NCI-H748 (cell line): Measurements from ENCODE around the gene CAPG.
"Not testable (repeated sequence)": the region's sequence is repeated elsewhere in the genome, so short reads cannot be mapped to it uniquely, and the experiment has no call there.

Experiments
- DNase-seq: peaks from one replicate; lab custom pipeline; 2025; ENCODE audit not compliant: unreplicated experiment; lab: John Stamatoyannopoulos, UW

The CAPG gene, protein sequence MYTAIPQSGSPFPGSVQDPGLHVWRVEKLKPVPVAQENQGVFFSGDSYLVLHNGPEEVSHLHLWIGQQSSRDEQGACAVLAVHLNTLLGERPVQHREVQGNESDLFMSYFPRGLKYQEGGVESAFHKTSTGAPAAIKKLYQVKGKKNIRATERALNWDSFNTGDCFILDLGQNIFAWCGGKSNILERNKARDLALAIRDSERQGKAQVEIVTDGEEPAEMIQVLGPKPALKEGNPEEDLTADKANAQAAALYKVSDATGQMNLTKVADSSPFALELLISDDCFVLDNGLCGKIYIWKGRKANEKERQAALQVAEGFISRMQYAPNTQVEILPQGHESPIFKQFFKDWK

DNA sequence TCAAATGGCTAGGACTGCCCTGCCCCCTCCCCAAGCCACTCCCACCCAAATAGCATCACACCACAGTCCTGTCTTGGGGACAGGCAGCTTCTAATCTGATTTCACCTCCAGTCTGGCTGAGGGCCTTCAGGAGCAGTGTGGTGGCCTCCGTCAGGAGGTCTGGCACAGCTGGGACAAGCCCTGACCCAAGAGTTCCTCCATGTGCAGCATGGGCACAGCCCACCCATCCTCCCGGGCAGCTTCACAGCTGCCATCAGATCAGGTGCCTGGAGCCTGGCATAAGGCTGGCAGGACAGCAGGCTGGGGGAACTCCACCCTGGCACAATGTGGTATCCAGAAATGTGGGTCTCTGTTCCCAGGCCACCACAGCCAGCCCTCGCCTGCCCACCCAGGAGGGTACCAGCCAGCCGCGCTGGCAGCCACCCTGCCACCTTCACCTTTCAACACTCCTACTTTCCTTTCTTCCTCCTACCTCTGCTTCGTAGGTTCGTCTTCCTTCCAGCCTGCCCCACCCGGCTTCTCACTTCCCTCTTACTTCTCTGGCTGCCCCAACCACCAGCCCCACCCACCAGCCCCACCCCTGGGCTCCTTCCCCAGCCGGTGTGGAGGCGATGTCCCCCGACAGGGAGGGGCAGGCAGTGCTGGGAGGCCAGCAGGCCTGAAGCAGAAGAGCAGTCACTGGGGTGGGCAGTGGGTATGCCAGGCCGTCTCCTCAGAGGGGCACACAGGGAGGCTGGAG is at the start of gene CAPG:
Gene CAPG, minus strand, starts transcription at position 522 of the 739 bp plus-strand sequence. CDS start 8,221 bp downstream, outside the sequence.
- DNase-seq, result no peak

DNA sequence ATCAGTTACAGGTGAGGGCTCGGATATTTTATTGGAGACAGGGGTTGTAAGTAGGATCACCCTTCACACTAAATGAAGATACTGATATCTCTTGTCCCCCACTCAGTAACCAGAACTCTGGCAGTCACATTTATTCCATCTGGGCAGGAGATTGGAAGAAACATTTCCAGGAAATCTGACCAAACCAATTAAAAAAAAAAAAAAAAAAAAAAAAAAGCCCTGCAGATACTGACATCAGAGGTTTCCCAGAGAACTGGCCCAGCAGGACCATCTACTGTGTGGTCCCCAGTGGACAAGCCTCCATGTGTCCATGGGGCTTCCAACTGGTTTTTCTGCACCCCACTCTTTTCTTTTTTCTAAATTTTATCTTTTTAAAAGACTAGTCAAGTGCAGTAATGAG is 49.6 kb upstream of the CAPG start:
- no peak for DNase-seq

DNA sequence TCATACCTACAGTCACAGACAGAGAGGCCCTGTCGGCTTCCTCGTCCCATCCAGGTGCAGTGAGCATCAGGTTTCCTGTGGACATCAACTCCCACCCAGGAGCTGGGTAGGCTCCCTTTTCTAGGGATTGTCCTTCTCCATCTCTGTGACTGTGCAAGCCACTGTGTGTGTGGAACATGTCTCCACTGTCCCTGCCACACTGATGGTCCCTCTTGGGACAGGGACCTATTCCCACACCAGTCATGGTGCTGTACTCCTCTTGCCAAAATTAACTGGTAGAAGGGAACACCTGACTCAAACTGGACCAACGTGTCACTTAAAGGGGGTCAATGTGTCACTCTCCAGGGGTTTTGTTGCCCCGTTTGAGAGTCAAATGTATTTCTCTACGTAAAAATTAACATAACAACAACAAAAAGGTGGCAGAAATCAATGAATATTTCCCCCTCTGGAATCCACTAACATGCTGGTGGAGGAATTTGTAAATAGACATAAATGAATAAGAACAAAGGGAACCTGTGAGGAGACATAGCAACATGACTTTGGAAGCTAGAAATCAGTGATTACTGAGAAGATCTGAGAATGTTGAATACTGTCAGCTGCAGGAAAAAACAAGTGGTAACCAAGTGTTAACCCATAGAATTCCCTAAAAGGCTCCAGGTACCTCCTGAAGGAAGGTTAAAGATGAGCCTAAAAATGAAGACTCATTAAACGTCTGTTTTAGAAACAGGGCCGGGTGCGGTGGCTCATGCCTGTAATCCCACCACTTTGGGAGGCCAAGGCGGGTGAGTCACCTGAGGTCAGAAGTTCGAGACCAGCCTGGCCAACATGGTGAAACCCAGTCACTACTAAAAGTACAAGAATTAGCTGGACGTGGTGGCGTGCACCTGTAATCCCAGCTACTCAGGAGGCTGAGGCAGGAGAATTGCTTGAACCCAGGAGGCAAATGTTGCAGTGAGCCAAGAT is 48.7 kb upstream of the CAPG start:
- DNase-seq, result no peak

DNA sequence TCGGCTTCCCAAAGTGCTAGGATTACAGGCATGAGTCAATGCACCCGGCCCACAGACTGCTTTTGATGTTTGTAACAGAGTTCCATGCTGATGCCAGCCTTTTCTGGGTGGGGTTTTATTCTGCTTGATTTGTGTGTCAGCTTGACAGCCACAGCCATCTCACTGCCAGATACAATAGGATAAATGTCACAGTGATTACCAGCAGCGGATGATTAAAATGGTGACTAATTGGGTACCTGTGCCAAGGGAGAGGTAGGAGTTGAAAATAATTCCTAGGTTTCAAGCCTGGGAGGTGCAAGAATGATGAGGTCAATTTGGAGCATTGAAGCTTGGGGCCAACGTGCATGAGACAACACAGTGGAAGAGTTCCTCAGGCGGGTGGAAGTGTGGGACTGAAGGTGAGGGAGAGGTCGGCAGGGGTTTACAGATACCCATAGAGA is 47.7 kb upstream of the CAPG start:
- DNase-seq, result peak; percentile 1

DNA sequence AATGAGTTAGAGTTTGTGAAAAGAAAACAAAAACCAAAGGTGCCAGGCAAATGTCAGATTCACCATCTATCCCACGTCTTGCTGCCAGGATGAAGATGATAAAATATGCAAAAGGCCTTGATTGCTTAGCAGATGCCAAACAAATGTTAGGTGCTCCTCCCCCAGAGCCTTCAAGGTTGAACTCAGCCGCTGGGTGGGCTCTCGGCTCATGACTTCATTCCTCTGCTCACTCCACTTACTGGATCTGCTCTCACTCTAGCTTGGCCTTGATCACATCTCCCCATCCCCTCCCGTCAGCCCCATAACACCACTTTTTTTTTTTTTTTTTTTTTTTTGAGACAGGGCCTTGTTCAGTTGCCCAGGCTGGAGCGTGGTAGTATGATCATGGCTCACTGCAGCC is 46.9 kb upstream of the CAPG start:
- DNase-seq, result no peak

DNA sequence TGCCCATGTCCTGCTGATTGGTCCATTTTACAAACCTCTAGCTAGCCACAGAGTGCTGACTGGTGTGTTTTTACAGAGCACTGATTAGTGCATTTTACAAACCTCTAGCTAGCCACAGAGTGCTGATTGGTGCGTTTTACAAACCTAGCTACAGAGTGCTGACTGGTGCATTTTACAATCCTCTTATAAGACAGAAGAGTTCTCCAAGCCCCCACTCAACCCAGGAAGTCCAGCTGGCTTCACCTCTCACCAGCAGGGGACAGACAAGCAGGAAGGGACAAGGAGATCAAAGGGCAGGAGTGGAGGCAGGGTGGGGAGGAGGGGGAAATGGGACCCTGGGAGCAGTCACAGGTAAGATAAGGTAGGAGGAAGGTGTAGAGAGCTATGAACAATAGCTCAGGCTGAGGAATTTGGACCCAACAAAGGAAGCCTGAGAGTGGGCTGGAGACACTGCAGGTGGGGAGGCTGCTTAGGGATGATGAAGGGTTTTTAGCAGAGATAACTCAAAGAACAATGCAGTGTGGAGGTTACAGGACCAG is 45.5 kb upstream of the CAPG start:
- no peak for DNase-seq

DNA sequence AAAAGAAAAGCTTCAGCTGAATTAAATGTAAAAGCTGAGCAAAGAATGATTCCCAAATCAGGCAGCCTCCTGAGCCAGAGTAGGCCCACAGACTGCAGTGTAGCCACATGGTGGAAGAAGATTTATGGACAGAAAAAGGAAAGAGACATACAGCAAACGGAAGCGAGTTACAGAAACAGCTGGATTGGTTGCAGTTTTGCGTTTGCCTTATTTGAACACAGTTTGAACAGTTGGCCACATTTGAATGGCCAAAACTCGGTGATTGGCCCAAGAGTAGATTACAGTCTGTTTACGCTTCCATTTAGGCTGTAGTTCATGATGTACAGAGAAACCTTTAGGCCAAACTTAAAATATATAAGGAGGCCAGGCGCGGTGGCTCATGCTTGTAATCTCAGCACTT is 43.4 kb upstream of the CAPG start:
- no peak for DNase-seq

DNA sequence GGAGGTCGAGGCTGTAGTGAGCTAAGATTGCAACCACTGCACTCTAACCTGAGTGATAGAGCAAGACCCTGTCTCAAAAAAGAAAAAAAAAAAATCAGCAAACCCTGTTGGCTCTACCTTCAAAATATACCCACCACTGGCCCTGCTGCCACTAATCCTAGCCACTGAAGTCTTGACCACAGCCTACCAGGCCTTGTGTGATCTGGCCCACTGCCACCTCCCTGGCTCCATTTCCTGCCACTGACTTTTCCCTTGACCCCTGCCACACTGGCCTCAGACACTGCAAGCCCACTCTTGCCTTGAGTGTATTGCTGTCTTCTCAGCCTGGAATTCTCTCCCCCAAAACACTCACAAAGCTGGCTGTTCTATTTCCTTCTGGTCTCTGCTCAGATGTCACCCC is 42.1 kb upstream of the CAPG start:
- DNase-seq, result no peak

DNA sequence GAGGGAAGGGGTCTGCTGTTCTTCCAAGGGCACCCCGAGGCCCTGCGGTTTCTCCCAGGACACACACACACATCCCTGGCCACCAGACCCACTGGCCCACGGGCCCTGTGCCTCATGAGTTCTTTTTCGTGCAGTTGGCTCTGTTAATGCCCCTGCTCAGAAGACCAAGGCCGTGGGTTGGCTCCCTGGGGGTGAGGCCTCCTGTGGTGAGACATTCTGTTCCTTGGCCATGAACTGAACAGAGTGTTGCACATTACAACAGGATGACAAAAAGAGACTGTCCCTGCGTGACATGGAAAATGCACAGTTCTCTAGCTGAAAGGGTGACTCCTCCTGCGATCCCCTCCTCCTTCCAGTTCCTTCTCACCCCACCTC is 39.0 kb upstream of the CAPG start:
- DNase-seq, result no peak

DNA sequence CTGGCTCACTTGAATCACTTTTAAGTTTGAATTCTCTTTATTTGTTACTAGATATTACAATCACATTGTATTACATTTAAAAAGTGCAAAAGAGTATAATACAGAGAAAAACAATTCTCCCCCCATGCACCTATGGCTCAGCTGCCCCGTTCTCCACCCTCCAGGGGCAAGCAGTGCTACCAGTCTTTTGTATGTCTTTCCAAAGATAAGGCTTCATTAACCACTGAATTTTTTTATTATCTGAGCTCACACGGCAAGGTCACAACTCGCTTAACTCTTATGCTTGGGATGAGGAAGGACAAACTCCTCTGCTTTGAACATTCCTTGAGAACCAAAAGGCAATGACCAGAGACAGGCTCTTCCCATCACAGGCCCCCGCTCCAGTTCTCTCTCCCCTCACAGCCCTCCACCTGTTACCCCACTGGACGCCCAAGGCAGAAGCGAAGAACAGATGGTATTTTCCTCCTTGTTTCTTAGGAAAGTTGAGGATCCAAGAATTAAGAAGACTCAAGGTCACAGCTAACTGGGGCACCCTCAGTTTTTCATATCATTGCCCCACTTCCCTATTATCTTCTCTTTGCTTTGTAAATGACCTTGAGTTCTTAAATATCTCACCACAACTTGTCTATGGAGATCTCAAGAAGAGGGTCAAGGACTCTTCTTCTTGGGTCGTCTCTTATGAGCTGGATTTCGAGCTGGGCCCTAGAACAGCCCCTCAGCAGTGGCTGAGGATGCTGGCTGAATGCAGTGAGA is 38.5 kb upstream of the CAPG start:
- DNase-seq, result no peak

DNA sequence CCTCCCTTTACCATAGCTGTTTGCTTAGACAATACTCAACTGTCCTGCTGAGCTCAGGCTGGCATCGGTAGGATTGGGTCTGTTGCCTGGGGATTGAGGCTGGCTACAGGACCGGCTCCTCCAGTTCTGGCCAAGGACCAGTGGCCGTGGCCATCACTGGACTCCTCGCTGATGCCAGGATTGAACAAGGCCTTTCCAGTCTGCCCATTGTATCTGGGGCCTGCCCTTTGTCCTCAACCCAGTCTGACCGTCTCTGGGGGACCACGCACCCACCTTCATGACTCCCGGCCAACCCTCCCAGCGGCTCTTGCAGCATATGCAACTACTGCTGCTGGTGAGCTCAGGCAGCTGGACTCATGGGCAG is 37.0 kb upstream of the CAPG start:
- no peak for DNase-seq

DNA sequence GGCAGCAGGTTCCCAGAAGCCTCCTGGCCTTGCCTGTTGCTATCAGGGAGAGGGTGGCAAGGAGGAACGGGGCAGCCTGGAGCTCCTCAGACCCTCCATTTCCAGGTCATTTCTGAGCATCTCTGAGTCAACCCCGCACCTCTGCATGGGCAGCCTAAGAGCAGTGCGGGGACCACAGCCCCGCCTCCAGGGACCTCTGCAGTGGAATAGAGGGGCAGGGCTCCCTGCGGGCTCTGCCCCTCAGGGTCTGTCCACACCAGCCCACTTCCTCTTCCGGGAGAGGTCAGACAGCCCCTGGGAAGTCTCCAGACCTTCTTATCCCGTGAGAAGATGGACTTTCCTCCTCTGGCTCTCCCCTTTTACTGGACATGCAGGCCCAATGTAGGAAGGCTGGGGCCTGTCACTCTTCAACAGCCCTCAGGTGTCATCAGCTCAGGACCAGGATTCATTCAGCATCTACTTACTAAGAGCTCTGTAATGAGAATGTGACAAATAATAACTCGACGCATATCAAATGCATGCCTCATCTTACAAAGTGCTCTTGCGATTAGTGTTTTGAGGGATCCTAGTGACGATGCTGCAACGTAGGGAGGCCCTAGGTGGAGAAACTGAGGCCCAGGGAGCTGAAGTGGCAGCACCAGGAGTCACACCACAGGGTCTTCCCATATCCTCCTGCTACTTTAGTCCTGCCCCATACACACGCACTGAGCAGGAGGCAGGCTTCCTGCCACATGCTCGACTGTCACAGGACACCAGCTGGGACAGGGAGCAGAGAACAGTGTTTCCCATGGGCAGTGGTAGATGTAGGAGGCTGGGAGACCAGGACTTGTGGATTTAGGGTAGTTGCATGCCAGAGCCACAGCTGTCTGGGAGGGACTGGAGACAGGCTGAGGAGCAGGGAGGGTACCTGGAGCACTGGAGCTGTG is 36.4 kb upstream of the CAPG start:
- no peak for DNase-seq

DNA sequence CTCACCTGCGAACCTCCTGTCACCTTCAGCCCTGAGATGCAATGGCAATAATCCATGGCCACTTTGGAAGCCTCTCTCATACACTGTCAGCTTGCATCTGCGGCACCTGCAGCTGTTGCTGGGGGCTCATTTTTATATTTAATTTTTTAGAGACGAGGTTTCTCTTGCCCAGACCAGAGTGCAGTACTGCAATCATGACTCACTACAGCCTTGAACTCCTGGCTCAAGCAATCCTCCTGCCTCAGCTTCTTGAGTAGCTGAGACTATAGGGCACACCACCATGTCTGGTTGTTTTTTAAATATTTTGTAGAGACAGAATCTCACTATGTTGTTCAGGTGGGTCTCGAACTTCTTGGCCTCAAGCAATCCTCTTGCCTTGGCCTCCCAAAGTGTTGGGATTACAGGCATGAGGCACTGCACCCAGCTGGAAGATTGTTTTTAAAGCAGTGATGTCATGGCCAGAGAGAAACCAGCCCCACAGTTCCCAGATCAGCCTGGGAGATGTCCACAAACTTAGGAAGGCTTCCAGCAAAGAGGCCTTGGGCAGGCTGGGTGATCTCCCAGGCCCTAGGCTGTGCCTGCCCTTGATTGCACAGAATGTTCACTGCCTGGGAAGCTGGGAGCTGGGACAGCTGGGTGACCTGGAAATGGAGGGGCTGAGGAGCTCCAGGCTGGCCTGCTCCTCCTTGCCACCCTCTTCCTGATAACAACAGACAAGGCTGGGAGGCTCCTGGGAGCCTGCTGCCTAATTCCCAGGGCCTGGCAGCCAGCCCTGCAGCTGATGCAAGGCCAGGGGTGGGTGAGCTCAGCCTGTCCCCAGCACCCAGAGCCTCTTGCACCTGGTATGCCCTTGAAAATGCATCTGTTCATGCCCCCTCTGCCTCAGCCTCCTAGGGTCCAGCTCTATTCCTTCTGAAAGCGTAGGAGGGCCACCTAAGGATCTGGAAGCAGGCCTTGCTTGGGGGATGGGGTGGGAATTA is 35.4 kb upstream of the CAPG start:
- no peak for DNase-seq

DNA sequence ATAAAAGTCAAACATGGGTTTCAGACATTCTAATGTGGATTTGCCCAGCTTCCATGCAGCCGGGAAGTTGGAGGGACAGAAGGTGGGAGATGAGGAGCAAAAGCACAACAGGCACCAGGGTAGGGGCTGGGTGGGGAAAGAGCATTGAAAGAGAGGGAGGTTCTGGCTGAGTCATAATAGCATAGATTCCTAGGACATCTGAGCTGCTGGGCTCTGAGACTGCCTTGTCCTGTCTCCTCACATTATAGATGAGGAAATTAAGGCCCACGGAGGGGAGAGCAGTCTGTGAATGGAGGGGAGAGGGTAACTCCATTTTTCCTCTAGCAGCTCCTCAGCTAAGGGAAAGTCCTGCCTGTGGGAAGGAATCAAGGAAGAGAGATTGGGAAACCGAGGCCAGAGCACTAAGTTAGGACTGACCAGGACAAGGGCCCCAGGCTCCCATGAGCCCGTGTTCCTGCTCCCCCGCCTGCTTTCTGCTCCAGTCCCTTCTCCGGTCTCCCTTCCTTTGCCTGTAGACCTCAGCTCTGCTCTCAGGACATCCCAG is 34.5 kb upstream of the CAPG start:
- DNase-seq, result no peak

DNA sequence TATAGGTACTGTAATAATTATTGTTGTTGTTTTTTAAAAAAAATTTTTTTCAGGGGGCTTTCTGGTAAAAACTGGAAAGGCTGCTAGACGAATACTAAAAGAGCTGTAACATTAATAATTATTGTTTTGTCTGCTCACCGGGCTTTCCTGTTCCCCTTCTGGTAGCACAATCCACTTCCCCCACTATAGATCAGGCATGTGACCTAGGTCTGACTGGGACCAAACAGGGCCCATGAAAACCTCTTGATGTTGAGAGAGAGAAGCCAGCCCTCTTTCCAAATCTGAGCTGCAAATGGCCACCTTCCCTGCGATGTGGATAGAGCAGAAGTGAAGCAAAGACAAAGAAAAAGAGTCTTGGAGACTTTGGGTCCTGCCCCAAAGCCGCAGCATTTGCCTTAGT is 31.7 kb upstream of the CAPG start:
- DNase-seq, result no peak

DNA sequence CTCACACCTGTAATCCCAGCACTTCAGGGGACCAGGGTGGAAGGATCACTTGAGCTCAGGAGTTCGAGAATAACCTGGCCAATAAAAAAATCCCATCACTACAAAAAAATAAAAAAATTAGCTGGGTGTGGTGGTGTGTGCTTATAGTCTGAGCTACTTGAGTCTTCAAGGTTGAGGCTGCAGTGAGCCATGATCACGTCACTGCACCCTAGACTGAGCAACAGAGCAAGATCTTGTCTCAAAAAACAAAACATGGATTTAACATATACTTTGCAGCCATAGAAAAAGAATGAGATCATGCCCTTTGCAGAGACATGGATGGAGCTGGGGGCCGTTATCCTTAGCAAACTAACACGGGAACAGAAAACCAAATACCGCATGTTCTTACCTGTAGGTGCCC is 30.6 kb upstream of the CAPG start:
- DNase-seq, result no peak

DNA sequence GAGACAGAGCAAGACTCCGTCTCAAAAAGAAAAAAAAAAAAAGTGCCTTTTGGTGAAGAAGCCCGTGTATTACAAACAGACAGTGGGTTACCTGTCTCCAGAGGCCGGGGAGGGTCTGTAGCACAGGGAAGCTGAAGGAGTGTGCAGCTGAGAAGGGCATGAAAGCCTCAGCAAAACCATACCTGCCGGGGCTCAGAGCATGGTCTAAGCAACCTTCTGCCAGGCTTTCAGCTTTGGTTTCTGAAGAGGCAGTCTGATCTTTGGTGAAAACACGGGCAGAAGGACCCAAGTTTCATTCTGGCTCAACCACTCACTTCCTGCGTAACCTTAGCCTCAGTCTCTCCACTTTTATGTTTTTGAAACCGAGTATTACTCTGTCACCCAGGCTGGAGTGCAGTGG is 29.8 kb upstream of the CAPG start:
- no peak for DNase-seq

DNA sequence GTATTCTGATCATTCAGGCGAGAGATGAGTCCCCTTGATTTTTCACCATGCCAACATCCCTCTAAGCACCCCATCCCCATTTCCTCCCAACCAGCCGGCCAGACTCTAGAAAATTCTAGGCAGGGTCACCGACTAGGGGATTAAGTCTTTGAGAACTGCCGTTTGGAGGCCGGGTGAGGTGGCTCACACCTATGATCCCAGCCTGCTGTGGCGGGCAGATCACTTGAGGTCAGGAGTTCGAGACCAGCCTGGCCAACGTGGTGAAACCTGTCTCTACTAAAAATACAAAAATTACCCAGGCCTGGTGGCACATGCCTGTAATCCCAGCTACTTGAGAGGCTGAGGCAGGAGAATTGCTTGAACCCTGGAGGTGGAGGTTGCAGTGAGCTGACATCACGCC is 29.4 kb upstream of the CAPG start:
- DNase-seq, result not testable (repeated sequence)
